Trophoblast cell (in vitro differentiated cells and primary cell): ENCODE data around the gene LRRC3C.
A peak's percentile ranks its signal among the peaks of the same experiment; 100 is the strongest.

Experiments
- DNase-seq, 2 donors: peaks; one replicate each; pipeline ENCODE4 v3.0.0-alpha.2; 2016
- H2AFZ ChIP-seq: 2 replicates; pipeline ENCODE4 v1.6.1; 2013; ENCODE audit warnings: low read length, moderate library complexity, mild to moderate bottlenecking; ENCODE audit not compliant: insufficient read depth, poor library complexity
- H2AK5ac ChIP-seq: 2 replicates; pipeline ENCODE4 v1.6.1; 2013; ENCODE audit warnings: mild to moderate bottlenecking, low read length
- H2BK120ac ChIP-seq: 2 replicates; pipeline ENCODE4 v1.6.1; 2013; ENCODE audit warnings: low read length, mild to moderate bottlenecking, moderate library complexity; ENCODE audit not compliant: insufficient read depth, poor library complexity
- H2BK12ac ChIP-seq: 2 replicates; pipeline ENCODE4 v1.6.1; 2013; ENCODE audit warnings: mild to moderate bottlenecking, low read length, moderate library complexity
- H2BK5ac ChIP-seq: 2 replicates; pipeline ENCODE4 v1.6.1; 2013; ENCODE audit warnings: low read length, low read depth, moderate library complexity, mild to moderate bottlenecking; ENCODE audit not compliant: poor library complexity
- H3K14ac ChIP-seq: 2 replicates; pipeline ENCODE4 v1.6.1; 2013; ENCODE audit warnings: mild to moderate bottlenecking, low read length
- H3K18ac ChIP-seq: 2 replicates; pipeline ENCODE4 v1.6.1; 2013; ENCODE audit warnings: mild to moderate bottlenecking, low read length
- H3K23ac ChIP-seq: 2 replicates; pipeline ENCODE4 v1.6.1; 2013; ENCODE audit warnings: low read length
- H3K27ac ChIP-seq: 2 replicates; pipeline ENCODE4 v1.5.1; 2013; ENCODE audit warnings: low read depth, mild to moderate bottlenecking, inconsistent platforms, low read length, moderate library complexity
- H3K27me3 ChIP-seq: 2 replicates; pipeline ENCODE4 v1.6.1; 2013; ENCODE audit warnings: inconsistent platforms, mild to moderate bottlenecking, low read length, moderate library complexity; ENCODE audit not compliant: insufficient read depth
- H3K36me3 ChIP-seq, 2 experiments: 1 replicate in 1 of 2; 2 replicates in 1 of 2; pipeline ENCODE4 v1.6.1; 2013; ENCODE audit warnings: low read length in 2 of 2, mild to moderate bottlenecking in 2 of 2, moderate library complexity in 1 of 2; ENCODE audit not compliant: insufficient read depth in 2 of 2, control insufficient read depth in 1 of 2
- H3K4ac ChIP-seq: 2 replicates; pipeline ENCODE4 v1.6.1; 2013; ENCODE audit warnings: low read depth, mild to moderate bottlenecking, low read length, moderate library complexity
- H3K4me1 ChIP-seq, 2 experiments: 1 replicate in 1 of 2; 2 replicates in 1 of 2; pipeline ENCODE4 v1.6.1; 2013; ENCODE audit warnings: low read length in 2 of 2, mild to moderate bottlenecking in 2 of 2, moderate library complexity in 1 of 2; ENCODE audit not compliant: insufficient read depth in 2 of 2, control insufficient read depth in 1 of 2
- H3K4me2 ChIP-seq: 2 replicates; pipeline ENCODE4 v1.6.1; 2013; ENCODE audit warnings: inconsistent platforms, mild to moderate bottlenecking, low read length, moderate library complexity
- H3K4me3 ChIP-seq: 2 replicates; pipeline ENCODE4 v1.5.1; 2013; ENCODE audit warnings: mild to moderate bottlenecking, low read depth, low read length, inconsistent platforms
- H3K79me1 ChIP-seq: one replicate; pipeline ENCODE4 v1.6.1; 2013; ENCODE audit warnings: low read length
- H3K79me2 ChIP-seq: 2 replicates; pipeline ENCODE4 v1.6.1; 2013; ENCODE audit warnings: low read length, mild to moderate bottlenecking; ENCODE audit not compliant: control insufficient read depth, insufficient read depth, poor library complexity
- H3K9ac ChIP-seq: 2 replicates; pipeline ENCODE4 v1.6.1; 2013; ENCODE audit warnings: mild to moderate bottlenecking, low read length
- H3K9me3 ChIP-seq: 2 replicates; pipeline ENCODE4 v1.6.1; 2013; ENCODE audit warnings: low read depth, mild to moderate bottlenecking, control low read depth, inconsistent platforms, low read length; ENCODE audit not compliant: insufficient read depth
- H4K12ac ChIP-seq: 2 replicates; pipeline ENCODE4 v1.6.1; 2013; ENCODE audit warnings: low read depth, mild to moderate bottlenecking, low read length, moderate library complexity
- H4K8ac ChIP-seq: 2 replicates; pipeline ENCODE4 v1.6.1; 2013; ENCODE audit warnings: low read depth, mild to moderate bottlenecking, low read length, moderate library complexity
- H4K91ac ChIP-seq: one replicate; pipeline ENCODE4 v1.6.1; 2013; ENCODE audit warnings: low read depth, mild to moderate bottlenecking, low read length, moderate library complexity
- WGBS: extraction: QIAGEN DNeasy Blood & Tissue Kit; methylation state at CpG from one replicate; pipeline ENCODE4 v1.1.7; 2013; ENCODE audit warnings: missing lambda C conversion rate; ENCODE audit not compliant: insufficient read length, insufficient coverage; ENCODE audit errors: extremely low coverage; 5-methylcytosine and 5-hydroxymethylcytosine counted together

LRRC3C gene

DNA sequence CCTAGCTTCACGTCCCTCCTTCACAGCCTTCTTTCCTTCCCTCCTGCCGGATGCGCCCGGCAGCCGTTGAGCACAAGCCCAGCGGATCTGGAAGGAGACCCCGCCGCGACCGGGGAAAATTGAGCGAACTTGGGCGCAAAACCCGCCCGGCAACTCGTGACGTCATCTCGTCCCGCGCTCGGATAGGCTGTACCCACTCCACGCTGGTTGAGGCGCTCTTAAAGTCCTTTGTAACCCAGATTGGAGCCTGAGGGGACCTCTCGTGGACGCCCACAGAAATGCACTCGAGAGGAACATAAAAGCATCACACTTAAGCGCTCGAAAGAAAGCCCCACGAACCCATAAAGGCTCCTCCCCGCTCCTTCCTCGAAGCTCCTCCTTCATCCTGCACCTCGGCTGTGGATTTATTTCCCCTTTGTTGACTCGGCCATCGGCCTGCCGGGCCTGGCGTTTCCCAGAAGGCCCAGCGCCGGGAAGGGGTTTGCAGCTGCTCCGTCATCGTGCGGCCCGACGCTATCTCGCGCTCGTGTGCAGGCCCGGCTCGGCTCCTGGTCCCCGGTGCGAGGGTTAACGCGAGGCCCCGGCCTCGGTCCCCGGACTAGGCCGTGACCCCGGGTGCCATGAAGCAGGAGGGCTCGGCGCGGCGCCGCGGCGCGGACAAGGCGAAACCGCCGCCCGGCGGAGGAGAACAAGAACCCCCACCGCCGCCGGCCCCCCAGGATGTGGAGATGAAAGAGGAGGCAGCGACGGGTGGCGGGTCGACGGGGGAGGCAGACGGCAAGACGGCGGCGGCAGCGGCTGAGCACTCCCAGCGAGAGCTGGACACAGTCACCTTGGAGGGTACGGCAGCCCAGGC is 53.0 kb downstream of the LRRC3C start, which contains the start of gene PSMD3:
TSS of gene PSMD3 (plus strand) at position 457 of the 856 bp plus-strand sequence. CDS start at position 621, 164 bp downstream.
- peak; percentile 100 for DNase-seq
- Histone ChIP-seq H4K91ac (peak within 1 kb of the TSS; percentile 95), H3K79me2 (peaks cover 9% of the 10 kb centered on the region), H3K14ac (peak within 1 kb of the TSS; percentile 99), H2BK12ac (peak within 1 kb of the TSS; percentile 5), H2BK120ac (peak within 1 kb of the TSS; percentile 88), H2BK5ac (peak within 1 kb of the TSS; percentile 88), H3K9me3 (peaks cover 3% of the 10 kb centered on the region), H4K8ac (peak within 1 kb of the TSS; percentile 77), H3K79me1 (peaks cover 9% of the 10 kb centered on the region), H2AK5ac (peak within 1 kb of the TSS; percentile 78), H3K36me3 (peaks cover 16 to 17% of the 10 kb centered on the region in 2 experiments), H2AFZ (peak within 1 kb of the TSS; percentile 77), H3K9ac (peak within 1 kb of the TSS; percentile 97), H3K4me3 (peak within 1 kb of the TSS; percentile 99), H3K4me1 (peaks cover 2 to 4% of the 10 kb centered on the region in 2 experiments), H4K12ac (peak within 1 kb of the TSS; percentile 91), H3K4ac (peak within 1 kb of the TSS; percentile 96), H3K18ac (peak within 1 kb of the TSS; percentile 73), H3K4me2 (peak within 1 kb of the TSS; percentile 99), H3K27me3 (no peaks in the 10 kb centered on the region), H3K27ac (peak within 1 kb of the TSS; percentile 82), H3K23ac (no peak within 1 kb of the TSS)
- no CpG with 5 or more reads among the region's 84 CpGs for WGBS

DNA sequence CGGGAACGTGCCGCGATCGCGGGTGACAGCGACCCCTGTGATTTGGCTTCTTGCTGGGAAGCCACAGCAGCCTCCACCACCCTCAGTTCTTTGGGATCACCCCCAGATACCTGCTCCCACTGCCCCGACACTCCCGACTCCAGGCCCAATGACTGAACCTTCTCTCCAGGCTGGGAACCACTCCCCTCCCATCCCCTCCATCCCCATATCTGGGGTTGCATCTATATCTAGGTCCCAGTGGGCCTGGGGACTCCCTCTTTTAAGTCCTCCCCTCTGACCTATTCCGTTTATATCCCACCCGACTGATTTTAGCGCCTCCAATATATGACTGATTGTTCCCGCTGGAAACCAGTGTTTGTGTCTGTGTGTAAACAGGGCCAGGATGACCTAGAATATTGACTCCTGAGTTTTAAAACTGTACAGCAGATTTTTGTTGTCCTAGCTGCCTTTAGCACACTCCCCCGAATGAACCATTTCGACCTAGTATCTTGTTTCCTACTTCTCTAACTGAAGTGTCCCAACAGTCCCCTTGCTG is 53.7 kb downstream of the LRRC3C start:
- peak overlapping the region; percentile 77 for H4K8ac ChIP-seq
- H2BK5ac ChIP-seq: peak overlapping the region; percentile 88
- peak overlapping the region; percentile 82 for H3K27ac ChIP-seq
- H3K4me1 ChIP-seq: peaks cover 2 to 4% of the 10 kb centered on the region in 2 experiments
- H3K79me2 ChIP-seq: peaks cover 9% of the 10 kb centered on the region
- peak overlapping the region; percentile 91 for H4K12ac ChIP-seq
- H2BK120ac ChIP-seq: peak overlapping the region; percentile 88
- no peaks in the 10 kb centered on the region for H3K27me3 ChIP-seq
- H3K9ac ChIP-seq: peak overlapping the region; percentile 97
- H2AK5ac ChIP-seq: peak overlapping the region; percentile 78
- H2BK12ac ChIP-seq: peak overlapping the region; percentile 5
- peak overlapping the region; percentile 99 for H3K4me3 ChIP-seq
- H3K14ac ChIP-seq: peak overlapping the region; percentile 99
- peaks cover 3% of the 10 kb centered on the region for H3K9me3 ChIP-seq
- peaks cover 21 to 23% of the 10 kb centered on the region in 2 experiments for H3K36me3 ChIP-seq
- H3K23ac ChIP-seq: no peak overlapping the region
- peak overlapping the region; percentile 73 for H3K18ac ChIP-seq
- peak overlapping the region; percentile 96 for H3K4ac ChIP-seq
- no CpG with 5 or more reads among the region's 15 CpGs for WGBS
- no peak for DNase-seq
- H3K4me2 ChIP-seq: peak overlapping the region; percentile 93
- H3K79me1 ChIP-seq: peaks cover 9% of the 10 kb centered on the region
- H4K91ac ChIP-seq: peak overlapping the region; percentile 95
- H2AFZ ChIP-seq: no peak overlapping the region

DNA sequence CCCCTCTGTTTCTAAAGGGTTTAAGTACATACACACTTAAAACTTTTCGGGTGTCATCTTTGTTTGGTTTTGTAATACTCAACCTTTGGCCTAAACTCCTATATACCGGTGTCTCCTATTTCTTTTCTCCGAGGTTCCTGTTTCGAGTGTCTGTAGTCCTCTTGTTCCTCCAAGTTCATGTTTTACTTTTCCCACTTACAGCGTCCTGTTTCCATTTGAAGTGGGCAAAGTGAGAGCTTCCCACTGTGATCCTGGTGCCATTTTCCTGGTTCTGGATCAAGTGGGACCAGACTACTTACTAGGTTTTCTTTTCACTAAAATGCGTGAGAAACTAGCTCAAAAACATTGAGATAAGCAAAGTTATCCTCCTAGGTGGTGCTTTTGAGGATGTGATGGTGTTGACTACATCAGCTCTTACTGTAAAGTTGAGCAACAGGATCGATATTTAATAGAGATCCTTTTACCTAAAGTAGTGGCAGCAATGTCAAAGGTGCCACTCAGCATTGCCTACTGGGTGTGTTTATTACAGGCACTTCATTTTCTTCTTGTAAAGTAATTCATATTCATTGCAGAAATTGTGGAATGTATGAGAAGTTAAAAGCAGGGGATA is 54.3 kb downstream of the LRRC3C start:
- no CpG with 5 or more reads among the region's 7 CpGs for WGBS
- H2BK5ac ChIP-seq: no peak overlapping the region
- H4K91ac ChIP-seq: no peak overlapping the region
- no peak overlapping the region for H3K18ac ChIP-seq
- peaks cover 9% of the 10 kb centered on the region for H3K79me1 ChIP-seq
- H2AFZ ChIP-seq: no peak overlapping the region
- H2AK5ac ChIP-seq: no peak overlapping the region
- no peak overlapping the region for H4K8ac ChIP-seq
- H3K27me3 ChIP-seq: no peaks in the 10 kb centered on the region
- H3K4me1 ChIP-seq: peaks cover 2 to 4% of the 10 kb centered on the region in 2 experiments
- no peak overlapping the region for H2BK12ac ChIP-seq
- H3K27ac ChIP-seq: no peak overlapping the region
- H3K23ac ChIP-seq: no peak overlapping the region
- peaks cover 3% of the 10 kb centered on the region for H3K9me3 ChIP-seq
- H3K4me2 ChIP-seq: peak overlapping the region; percentile 93
- peaks cover 27 to 29% of the 10 kb centered on the region in 2 experiments for H3K36me3 ChIP-seq
- no peak overlapping the region for H4K12ac ChIP-seq
- H3K4me3 ChIP-seq: no peak overlapping the region
- H3K9ac ChIP-seq: peak overlapping the region; percentile 6
- peak overlapping the region; percentile 96 for H3K4ac ChIP-seq
- peaks cover 9% of the 10 kb centered on the region for H3K79me2 ChIP-seq
- H3K14ac ChIP-seq: no peak overlapping the region
- no peak overlapping the region for H2BK120ac ChIP-seq
- no peak for DNase-seq

DNA sequence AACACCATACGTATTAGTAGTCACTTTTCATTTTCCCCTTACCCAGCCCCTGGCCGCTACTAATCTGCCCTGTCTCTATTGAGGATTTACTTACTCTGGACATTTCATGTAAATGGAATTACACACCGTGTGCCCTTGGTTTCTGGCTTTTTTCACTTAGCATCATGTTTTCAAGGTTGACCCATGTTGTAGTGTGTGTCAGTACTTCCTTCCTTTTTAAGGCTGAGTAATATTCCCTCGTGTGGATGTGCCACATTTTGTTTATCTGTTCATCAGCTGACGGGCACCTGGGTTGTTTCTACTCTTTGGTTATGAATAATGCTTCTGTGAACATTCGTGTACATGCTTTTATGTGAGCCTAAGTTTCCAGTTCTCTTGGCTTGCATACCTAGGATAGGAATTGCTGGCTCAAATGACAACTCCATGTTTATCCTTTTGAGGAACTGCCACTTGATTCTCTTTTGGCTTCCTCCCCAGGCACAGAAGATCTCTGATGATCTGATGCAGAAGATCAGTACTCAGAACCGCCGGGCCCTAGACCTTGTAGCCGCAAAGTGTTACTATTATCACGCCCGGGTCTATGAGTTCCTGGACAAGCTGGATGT is 60.8 kb downstream of the LRRC3C start:
- H3K9me3 ChIP-seq: peaks cover 2% of the 10 kb centered on the region
- no peak overlapping the region for H3K27ac ChIP-seq
- H3K4me1 ChIP-seq: no peaks in the 10 kb centered on the region
- H3K14ac ChIP-seq: no peak overlapping the region
- WGBS: no CpG with 5 or more reads among the region's 11 CpGs
- H4K91ac ChIP-seq: no peak overlapping the region
- no peak overlapping the region for H2AK5ac ChIP-seq
- H3K9ac ChIP-seq: no peak overlapping the region
- no peak overlapping the region for H3K23ac ChIP-seq
- H3K4me3 ChIP-seq: no peak overlapping the region
- no peak for DNase-seq
- no peak overlapping the region for H2BK5ac ChIP-seq
- H2AFZ ChIP-seq: no peak overlapping the region
- no peak overlapping the region for H3K18ac ChIP-seq
- no peak overlapping the region for H2BK120ac ChIP-seq
- H3K79me1 ChIP-seq: no peaks in the 10 kb centered on the region
- no peak overlapping the region for H4K12ac ChIP-seq
- H3K79me2 ChIP-seq: no peaks in the 10 kb centered on the region
- no peak overlapping the region for H4K8ac ChIP-seq
- peaks cover 74 to 91% of the 10 kb centered on the region in 2 experiments for H3K36me3 ChIP-seq
- no peak overlapping the region for H3K4me2 ChIP-seq
- H3K27me3 ChIP-seq: no peaks in the 10 kb centered on the region
- H2BK12ac ChIP-seq: no peak overlapping the region
- H3K4ac ChIP-seq: no peak overlapping the region
